OCI-LY3 (cell line): ENCODE results near the gene CLEC17A.

Source experiments
- CTCF ChIP-seq: fragments of 200-600, 300-600 bp; sonication (generic); IDR thresholded peaks from 2 replicates; pipeline ENCODE4 v1.5.1; 2014; ENCODE audit warnings: antibody characterized with exemption, low read length, low read depth
- EZH2phosphoT487 ChIP-seq: fragments of 200-600 bp; shearing (Covaris generic); IDR thresholded peaks from 2 replicates; pipeline ENCODE4 v1.6.1; 2018; ENCODE audit warnings: antibody characterized with exemption, mixed run types, low read depth

GRCh38 chr19:14553939-14554243 is 29.0 kb upstream of the CLEC17A start:
- TF ChIP-seq CTCF: no peak
- TF ChIP-seq EZH2phosphoT487: no peak
